Heart left ventricle (tissue), 16 donors: Measurements from ENCODE around the gene BIRC7. TPM values are rescaled to one million over a fixed set of nuclear protein-coding genes. Genes with fewer than 3 reads are reported as not detected.
A peak's percentile ranks its signal among the peaks of the same experiment; 100 is the strongest.

Source experiments
- ATAC-seq, 4 donors: fragments of 200-7000 bp; cut with Tn5 transposase; one replicate each; pipeline ENCODE4 v1.9.1; 2020 to 2022; ENCODE audit warnings: moderate library complexity in 4 of 4, mild to moderate bottlenecking in 3 of 4, moderate number of reproducible peaks in 1 of 4
- DNase-seq, 5 donors: peaks; one replicate each; pipeline ENCODE4 v3.0.0-alpha.2; 2020
- H3K27ac ChIP-seq, 12 donors: fragments of 200-600 bp; sonication (generic) in 4 of 12; one replicate each; pipeline versions ENCODE4 v1.5.0 to v1.8.0; 2016 to 2022; ENCODE audit warnings: mild to moderate bottlenecking in 2 of 12
- H3K27me3 ChIP-seq, 9 donors: fragments of 200-600 bp; sonication (generic) in 2 of 9; one replicate each; pipeline versions ENCODE4 v1.5.1 to v1.8.0; 2016 to 2022; ENCODE audit warnings: mild to moderate bottlenecking in 3 of 9
- H3K36me3 ChIP-seq, 9 donors: fragments of 200-600 bp; sonication (generic) in 2 of 9; one replicate each; pipeline versions ENCODE4 v1.5.0 to v1.8.0; 2018 to 2022; ENCODE audit warnings: mild to moderate bottlenecking in 2 of 9
- H3K4me1 ChIP-seq, 12 donors: fragments of 200-600 bp; sonication (generic) in 4 of 12; one replicate each; pipeline versions ENCODE4 v1.5.0 to v1.8.0; 2016 to 2022; ENCODE audit warnings: mild to moderate bottlenecking in 3 of 12
- H3K4me3 ChIP-seq, 12 donors: fragments of 200-600 bp; sonication (generic) in 4 of 12; one replicate each; pipeline versions ENCODE4 v1.5.0 to v1.8.0; 2017 to 2022; ENCODE audit warnings: mild to moderate bottlenecking in 9 of 12, moderate library complexity in 4 of 12
- H3K9me3 ChIP-seq, 12 donors: fragments of 200-600 bp; sonication (generic) in 4 of 12; one replicate each; pipeline versions ENCODE4 v1.5.0 to v1.8.0; 2016 to 2022; ENCODE audit warnings: mild to moderate bottlenecking in 1 of 12
- POLR2A ChIP-seq, 2 donors: fragments of 450-650 bp; IDR thresholded peaks; one replicate each; pipeline ENCODE4 v1.6.1; 2017; ENCODE audit warnings: antibody characterized with exemption in 2 of 2, mild to moderate bottlenecking in 2 of 2, moderate library complexity in 2 of 2
- WGBS, 4 donors: extraction: QIAGEN DNeasy Blood & Tissue Kit in 2 of 4; methylation state at CpG; one replicate each; pipeline versions ENCODE4 v1.1.5 to v1.1.7; 2013 to 2018; 5-methylcytosine and 5-hydroxymethylcytosine counted together
- intact Hi-C, 10 donors: fragments of 100-400 bp; cut with DNase I; formaldehyde crosslinking; loops; one replicate each; pipeline versions ENCODE4 v1.11.1 to v1.14.2; 2022
- polyA plus RNA-seq, 2 donors: library from polyadenylated mRNA; stranded (reverse); fragments of 200-250 nt; gene quantifications; one replicate each; pipeline ENCODE4 v1.2.3, GENCODE V29; 2013
- total RNA-seq, 9 donors: library from RNA; depleted of rRNA in 2 of 9; stranded (reverse); fragments of >200 nt in 2 of 9; fragmentation: NEBNext Ultra II Directional in 3 of 9; extraction: Animal tissue kit (Norgen Biotek cat#: 25700) in 3 of 9; gene quantifications; one replicate each; pipeline versions ENCODE4 v1.1.0 to v1.2.4, GENCODE V29; 2016 to 2023
- TF ChIP-seq, protein P1 (sequence below), 12 donors: fragments of 200-600 bp; sonication (generic) in 4 of 12; IDR thresholded peaks; one replicate each; pipeline versions ENCODE4 v1.5.0 to v1.8.0; 2018 to 2022; ENCODE audit warnings: antibody characterized with exemption in 12 of 12, mild to moderate bottlenecking in 5 of 12
- donor health status: ischemic (EF 13 %, LVEDD 7.1; RV severe dilation, severe dysfunction).
- donor health status: healthy with polysubstance abuse.
- donor health status: DM: no; HTN: yes; CAD: no.
- donor health status: DM: no; HTN: no; CAD: no.
- donor health status: ischemic (EF 25% LVEDD 6.9; RV normal size, moderate dysfunction).
- donor health status: ischemic (EF 25% LVEDD 5.7; RV mildly dilated, moderate dysfunction).
- donor health status: healthy.
- donor health status: DM: yes; HTN: yes; CAD: no.
- donor health status: ischemic (EF 35%, LVEDD 5.7; RV mildly dilated, moderate dysfunction).
- donor health status: nonischemic (EF 11% LVEDD 7.7; RV severe dilation, severe dysfunction).
- donor health status: DM: yes; HTN: yes; CAD: no.
- donor health status: PGD.
- donor health status: ischemic (EF 29% LVEDD 5.4; RV normal size, mild dysfunction).
- donor health status: nonischemic (EF 23%, LVEDD 6.1; RV moderate dilation, normal function).

The BIRC7 gene
- total and polyA plus RNA-seq, 11 donors, result 0.20 to 5.6 (median 0.50) TPM; not detected in 5

DNA sequence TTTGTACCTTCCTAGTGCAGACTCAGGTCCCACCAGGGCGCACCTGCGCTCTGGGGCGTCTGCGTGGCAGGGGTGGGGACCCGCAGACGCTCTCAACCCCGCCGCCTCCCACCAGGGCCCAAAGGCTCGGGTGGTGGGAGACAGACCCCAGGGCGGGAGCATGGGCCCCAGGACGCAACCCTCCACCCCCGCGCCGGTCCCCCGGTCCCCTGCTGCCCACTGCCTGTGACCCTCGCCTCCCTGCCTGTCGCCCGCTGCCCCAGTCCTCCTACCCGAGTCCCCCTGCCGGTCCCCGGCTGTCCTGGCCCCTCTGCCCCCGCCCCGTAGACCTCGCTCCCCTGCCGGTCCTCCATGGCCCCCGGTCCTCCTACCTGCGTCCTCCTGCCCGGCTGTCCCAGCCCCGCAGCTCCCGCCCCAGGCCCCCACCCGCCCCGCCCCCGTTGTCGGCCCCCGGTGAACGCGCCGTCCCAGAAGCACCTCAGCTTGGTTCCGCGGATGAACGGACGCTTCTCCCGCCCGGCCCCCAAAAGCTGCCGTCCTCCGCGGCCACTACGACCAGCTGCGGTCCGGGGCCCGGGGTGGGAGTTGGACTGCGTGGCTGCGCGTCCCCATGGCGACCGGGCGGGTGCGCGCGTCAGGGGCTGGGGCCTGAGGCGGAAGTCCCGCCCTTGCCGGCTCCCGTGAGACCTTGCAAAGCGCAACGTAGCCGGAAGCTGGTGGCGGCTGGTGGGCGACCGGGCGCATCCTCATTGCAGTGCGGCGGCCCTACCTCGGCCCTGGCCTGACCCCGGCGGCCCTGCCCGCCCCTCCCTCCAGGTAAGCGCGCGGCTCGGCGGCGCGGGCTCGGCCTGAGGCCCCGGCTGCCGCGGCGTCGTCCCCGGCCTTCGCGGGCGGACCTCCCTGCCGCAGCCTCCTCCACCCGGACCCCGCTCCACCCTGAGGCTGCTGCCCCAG is 36.7 kb downstream of the BIRC7 start, which contains the start of gene ARFGAP1:
TSS of gene ARFGAP1 (plus strand) at position 709 of the 954 bp plus-strand sequence. CDS start 2,768 bp downstream, outside the sequence.
- peak; percentile 94 to 98 (median 98) for ATAC-seq
- intact Hi-C loops, result loop anchor here in 2 of 10 donors (5.0 kb wide), 1 partner anchor 55 kb away; the partner anchor contains the start of gene YTHDF1 (in 2 of the 2)

DNA sequence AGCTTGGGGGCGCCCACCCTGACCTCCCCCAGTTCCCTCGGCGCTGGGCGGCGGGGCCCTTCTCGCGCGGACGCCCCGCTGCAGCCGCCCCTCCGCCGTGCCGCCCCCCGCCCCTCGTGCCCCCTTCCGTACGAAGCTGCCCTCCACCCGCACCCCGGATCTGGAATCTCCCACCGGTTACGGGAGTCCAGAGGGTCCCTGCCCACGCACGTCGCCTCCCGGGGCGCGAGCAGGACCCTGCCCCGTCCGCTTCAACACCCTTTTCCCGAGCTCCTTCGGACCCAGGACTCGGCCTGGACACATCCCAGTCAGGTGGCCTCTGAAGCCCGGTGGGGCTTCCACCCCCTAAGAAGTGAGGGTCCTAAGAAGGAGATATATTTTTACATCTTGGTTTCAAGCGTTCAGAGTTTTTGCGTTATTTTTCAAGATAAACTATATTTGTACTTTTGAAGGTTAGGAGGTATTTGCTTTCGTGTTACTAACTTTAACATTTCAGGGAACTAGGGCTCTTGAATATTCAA is 37.4 kb downstream of the BIRC7 start:
- WGBS, 4 donors, result 0 to 1% (median 0%) methylated on average over 12 to 37 of the region's 37 CpGs
- TF ChIP-seq, protein P1, sequence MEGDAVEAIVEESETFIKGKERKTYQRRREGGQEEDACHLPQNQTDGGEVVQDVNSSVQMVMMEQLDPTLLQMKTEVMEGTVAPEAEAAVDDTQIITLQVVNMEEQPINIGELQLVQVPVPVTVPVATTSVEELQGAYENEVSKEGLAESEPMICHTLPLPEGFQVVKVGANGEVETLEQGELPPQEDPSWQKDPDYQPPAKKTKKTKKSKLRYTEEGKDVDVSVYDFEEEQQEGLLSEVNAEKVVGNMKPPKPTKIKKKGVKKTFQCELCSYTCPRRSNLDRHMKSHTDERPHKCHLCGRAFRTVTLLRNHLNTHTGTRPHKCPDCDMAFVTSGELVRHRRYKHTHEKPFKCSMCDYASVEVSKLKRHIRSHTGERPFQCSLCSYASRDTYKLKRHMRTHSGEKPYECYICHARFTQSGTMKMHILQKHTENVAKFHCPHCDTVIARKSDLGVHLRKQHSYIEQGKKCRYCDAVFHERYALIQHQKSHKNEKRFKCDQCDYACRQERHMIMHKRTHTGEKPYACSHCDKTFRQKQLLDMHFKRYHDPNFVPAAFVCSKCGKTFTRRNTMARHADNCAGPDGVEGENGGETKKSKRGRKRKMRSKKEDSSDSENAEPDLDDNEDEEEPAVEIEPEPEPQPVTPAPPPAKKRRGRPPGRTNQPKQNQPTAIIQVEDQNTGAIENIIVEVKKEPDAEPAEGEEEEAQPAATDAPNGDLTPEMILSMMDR (IDR thresholded peaks at IDR 0.05), result no peak
- no peak for TF ChIP-seq POLR2A (IDR thresholded peaks at IDR 0.05)
- DNase-seq (no peak), ATAC-seq (no peak)
- Histone ChIP-seq H3K36me3 (peaks cover 0 to 30% (median 22%) of the 10 kb centered on the region in 9 donors), H3K4me1 (peaks cover 2 to 29% (median 20%) of the 10 kb centered on the region in 12 donors), H3K9me3 (no peaks in the 10 kb centered on the region), H3K27ac (peak overlapping the region in 11 of 12 donors; percentile 17 to 84 (median 69)), H3K4me3 (peak overlapping the region; percentile 76 to 96 (median 88)), H3K27me3 (peaks cover 0 to 2% (median 0%) of the 10 kb centered on the region in 9 donors)
- intact Hi-C loops, result loop anchor here in 2 of 10 donors (5.0 kb wide), 1 partner anchor 56 kb away; the partner anchor contains the start of gene YTHDF1 (in 2 of the 2)

More for the DNA sequence above, 36.7 kb downstream of the BIRC7 start, which contains the start of gene ARFGAP1:
- Histone ChIP-seq H3K27ac (peak within 1 kb of the TSS in 11 of 12 donors; percentile 17 to 84 (median 69)), H3K27me3 (peaks cover 0 to 9% (median 2%) of the 10 kb centered on the region in 9 donors), H3K4me1 (peaks cover 2 to 29% (median 20%) of the 10 kb centered on the region in 12 donors), H3K4me3 (peak within 1 kb of the TSS; percentile 76 to 96 (median 88)), H3K9me3 (no peaks in the 10 kb centered on the region), H3K36me3 (peaks cover 0 to 22% (median 15%) of the 10 kb centered on the region in 9 donors)
- peak in 1 of 2 donors; percentile 88 for TF ChIP-seq POLR2A (IDR thresholded peaks at IDR 0.05)
- TF ChIP-seq, protein P1 (IDR thresholded peaks at IDR 0.05), result no peak
- DNase-seq, result peak; percentile 91 to 95 (median 94)
- WGBS, 4 donors, result 1 to 6% (median 3%) methylated on average over 11 to 97 of the region's 97 CpGs

DNA sequence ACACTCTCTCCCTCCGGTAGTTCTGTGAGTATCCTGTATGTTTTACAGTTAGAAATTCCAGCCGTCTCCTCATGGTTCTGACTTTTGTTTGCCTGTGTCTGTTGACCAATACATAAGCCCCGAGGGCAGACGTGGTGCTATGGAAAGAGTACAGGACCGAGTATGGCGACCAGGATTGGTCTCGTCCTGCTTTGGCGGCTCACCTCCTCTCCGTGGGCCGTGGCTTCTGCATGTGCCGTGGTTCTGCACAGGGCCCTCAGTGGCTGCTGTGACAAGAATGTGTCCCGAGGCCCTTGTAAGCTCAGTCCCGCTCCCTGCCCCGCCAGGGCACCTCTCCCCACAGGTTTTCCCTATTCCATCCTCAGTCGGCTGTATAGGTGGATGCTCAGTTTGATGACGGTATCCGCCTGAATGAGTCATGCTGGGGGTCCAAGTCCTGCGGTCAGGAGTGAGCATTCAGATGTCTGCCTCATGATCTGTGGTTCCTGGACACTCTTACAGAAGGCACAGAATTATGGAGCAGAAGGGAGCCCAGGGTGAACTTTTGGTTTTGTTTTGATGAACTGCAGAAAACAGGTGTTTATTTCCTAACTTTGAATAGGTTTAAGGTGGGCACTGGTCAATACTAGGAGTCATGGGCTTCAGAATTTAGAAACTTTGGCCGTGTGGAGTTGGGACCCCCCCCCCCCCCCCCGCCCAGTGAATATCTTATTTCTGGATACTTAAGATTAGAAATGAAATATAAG is 38.1 kb downstream of the BIRC7 start:
- intact Hi-C loops, result loop anchor here in 2 of 10 donors (5.0 kb wide), 1 partner anchor 57 kb away; the partner anchor contains the start of gene YTHDF1 (in 2 of the 2)
- no peak for ATAC-seq

More for the DNA sequence above, 38.1 kb downstream of the BIRC7 start:
- WGBS, 4 donors, result 34 to 47% (median 39%) methylated on average over 18 to 20 of the region's 20 CpGs
- Histone ChIP-seq H3K27ac (peak overlapping the region in 3 of 12 donors; percentile 37 to 84 (median 69)), H3K4me3 (peak overlapping the region; percentile 76 to 96 (median 88)), H3K4me1 (peaks cover 2 to 29% (median 20%) of the 10 kb centered on the region in 12 donors), H3K36me3 (peaks cover 0 to 37% (median 28%) of the 10 kb centered on the region in 9 donors), H3K9me3 (no peaks in the 10 kb centered on the region), H3K27me3 (no peaks in the 10 kb centered on the region)
- TF ChIP-seq POLR2A (IDR thresholded peaks at IDR 0.05), result no peak
- TF ChIP-seq, protein P1 (IDR thresholded peaks at IDR 0.05), result no peak
- no peak for DNase-seq
